Left renal cortex interstitium (tissue), 4 donors: ENCODE results near the gene TBC1D16. TPM values are rescaled to one million over a fixed set of nuclear protein-coding genes. Genes with fewer than 3 reads are reported as not detected.
"Not testable (repeated sequence)": the region's sequence is repeated elsewhere in the genome, so short reads cannot be mapped to it uniquely, and the experiment has no call there.

ENCODE experiments used
- DNase-seq, 4 donors: peaks; one replicate each; pipeline ENCODE4 v3.0.0-alpha.2; 2013; ENCODE audit warnings: low read depth in 4 of 4, low spot score in 2 of 4, missing footprints in 1 of 4
- polyA plus RNA-seq, 4 donors: library from polyadenylated mRNA; unstranded; fragments of 120-200 nt; gene quantifications; one replicate each; pipeline ENCODE4 v1.2.1, GENCODE V29; 2013; ENCODE audit not compliant: insufficient read length in 4 of 4

Gene TBC1D16
- polyA plus RNA-seq, 4 donors = 28.0 to 37.1 (median 33.9) TPM

- DNase-seq = no peak
Measured at GRCh38 chr17:79907217-79907715, 128.4 kb downstream of the TBC1D16 start.

DNA sequence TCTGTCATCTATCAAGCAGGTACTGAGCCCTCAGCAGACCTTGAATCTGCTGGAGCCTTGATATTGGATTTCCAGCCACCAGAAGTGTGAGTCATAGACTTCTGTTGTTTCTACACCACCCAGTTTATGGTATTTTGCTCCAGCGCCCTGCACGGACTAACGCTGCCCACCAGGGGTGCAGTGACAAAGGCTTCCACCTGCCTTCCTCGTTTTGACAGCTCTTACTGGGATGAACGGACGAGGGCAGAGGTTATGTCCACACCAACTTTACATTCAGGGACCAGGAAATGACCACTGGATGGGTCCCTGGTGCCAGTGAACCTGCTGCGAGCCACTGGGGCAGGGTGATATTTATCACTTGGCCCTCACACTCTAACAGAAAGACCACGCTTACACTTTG is 129.8 kb downstream of the TBC1D16 start:
- DNase-seq = no peak

GRCh38 chr17:79904865-79905264 is 130.8 kb downstream of the TBC1D16 start:
- DNase-seq = no peak

DNA sequence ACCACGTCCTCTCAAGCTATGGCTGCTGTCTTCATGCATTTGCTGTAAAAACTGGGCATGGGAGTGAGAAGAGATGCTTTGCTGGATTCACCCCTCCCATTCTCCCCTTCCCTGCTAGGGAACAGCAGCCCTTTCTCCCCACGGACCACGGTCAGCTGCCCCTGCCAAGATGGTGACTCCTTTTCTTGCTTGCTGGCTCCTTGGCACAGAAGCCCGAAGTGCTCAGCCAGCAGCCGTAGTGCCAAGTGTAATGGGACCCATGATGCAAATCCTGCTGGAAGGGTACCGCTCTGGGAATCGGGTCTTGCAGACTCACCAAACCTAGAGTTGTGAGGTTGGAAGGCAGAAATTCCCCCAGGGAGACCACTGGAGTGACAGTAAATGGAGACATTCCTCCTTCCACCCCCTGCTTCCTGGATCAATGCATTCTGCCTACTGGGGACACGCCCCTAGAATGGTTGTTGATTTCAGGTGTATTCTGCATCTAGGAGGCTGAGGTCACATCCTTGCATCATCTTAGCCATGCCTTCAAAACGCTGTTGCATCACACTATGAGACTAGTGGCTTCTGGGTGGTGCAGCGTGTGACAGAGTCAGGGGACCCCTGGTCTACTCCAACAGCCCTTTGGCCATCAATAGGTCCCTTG is 133.4 kb downstream of the TBC1D16 start:
- no peak for DNase-seq

DNA sequence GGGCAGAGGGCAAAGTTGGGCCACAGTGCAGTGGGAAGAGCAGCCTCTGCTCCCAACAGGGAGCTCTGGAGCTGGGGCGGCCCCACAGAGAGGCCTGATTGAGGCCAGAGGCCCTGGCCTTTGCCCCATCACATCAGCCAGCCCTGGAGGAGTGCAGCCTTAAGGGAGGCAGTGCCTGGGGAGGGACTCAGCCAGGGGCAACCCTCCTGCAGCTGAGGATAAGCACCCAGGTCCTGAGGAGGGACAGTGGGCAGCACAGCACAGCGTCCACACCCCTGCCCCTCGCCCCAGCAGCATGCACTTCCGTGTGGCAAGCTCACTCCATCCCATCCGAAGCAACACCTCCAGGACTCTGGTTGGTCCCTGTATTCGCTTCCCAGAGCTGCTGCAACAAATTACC is 134.5 kb downstream of the TBC1D16 start:
- DNase-seq = no peak

DNA sequence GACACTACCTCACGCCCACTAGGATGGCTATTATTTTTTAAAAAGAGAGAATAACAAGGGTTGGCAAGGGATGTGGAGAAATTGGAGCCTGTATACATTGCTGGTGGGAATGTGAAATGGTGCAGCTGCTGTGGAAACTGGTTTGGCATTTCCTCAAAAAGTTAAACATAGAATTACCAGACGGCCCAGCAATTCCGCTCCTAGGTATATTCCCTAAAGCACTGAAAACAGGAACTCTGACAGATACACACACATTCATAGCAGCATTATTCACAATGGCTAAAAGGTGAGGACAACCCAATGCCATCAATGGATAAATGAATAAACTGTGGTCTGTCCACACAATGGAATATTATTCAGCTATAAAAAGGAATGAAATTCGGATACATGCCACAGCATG is 136.1 kb downstream of the TBC1D16 start:
- no peak for DNase-seq

DNA sequence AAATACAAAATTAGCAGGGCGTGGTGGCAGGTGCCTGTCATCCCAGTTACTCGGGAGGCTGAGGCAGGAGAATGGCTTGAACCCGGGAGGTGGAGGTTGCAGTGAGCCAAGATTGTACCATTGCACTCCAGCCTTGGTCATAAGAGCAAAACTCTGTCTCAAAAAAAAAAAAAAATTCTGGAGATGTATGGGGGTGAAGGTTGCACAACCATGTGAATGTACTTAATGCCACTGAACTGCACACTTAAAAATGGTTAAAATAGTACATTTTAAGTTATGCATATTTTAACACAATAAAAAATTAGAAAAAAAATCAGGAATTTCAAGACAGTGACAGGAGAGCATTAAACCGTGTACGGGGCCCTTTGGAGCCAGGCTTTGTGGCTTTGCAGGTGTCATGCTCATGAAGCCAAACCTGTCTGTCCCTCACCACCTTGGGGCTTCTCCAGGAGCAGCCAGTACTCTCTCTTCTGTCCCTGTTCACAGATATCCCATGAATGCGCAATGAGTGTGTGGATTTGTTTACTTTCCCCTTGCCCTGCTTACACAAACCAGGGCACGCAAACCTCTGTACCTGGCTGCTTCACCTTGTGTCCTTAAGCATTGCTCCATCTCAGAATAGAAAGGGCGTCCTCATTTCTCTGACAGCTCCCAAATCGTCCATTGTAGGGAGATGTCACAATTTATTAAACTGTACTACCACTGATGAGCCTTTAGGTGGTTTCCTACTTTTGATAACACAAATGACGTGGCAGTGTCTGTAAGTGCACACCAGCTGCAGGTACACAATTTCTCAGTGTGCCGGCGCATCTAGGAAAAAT is 138.2 kb downstream of the TBC1D16 start:
- no peak for DNase-seq

GRCh38 chr17:79893457-79893856 is 142.2 kb downstream of the TBC1D16 start:
- not testable (repeated sequence) for DNase-seq

GRCh38 chr17:79892457-79893241 is 143.0 kb downstream of the TBC1D16 start:
- DNase-seq = no peak

- no peak for DNase-seq
Measured at GRCh38 chr17:79891113-79891730, 144.4 kb downstream of the TBC1D16 start.

DNA sequence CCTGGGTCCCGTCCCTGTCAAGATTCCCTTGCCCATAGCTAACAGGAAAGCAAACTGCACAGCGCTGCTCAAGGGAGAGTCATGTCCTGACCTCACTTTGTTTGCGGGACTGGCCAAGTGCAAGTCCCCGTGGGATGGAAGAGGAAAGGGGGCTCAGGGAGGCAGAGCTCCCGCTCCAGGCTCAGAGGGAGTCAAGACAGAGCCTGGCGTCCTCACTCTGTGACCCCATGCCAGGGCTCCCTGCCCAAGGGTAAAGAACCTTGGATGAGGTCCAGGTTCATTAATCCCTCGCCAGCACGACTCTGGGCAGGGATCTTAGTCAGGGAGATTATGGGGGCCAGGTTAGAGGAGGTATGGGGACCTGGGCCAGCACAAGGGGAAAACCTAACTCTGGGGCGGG is 145.0 kb downstream of the TBC1D16 start:
- no peak for DNase-seq

GRCh38 chr17:79888811-79889634 is 146.6 kb downstream of the TBC1D16 start:
- DNase-seq = no peak

DNA sequence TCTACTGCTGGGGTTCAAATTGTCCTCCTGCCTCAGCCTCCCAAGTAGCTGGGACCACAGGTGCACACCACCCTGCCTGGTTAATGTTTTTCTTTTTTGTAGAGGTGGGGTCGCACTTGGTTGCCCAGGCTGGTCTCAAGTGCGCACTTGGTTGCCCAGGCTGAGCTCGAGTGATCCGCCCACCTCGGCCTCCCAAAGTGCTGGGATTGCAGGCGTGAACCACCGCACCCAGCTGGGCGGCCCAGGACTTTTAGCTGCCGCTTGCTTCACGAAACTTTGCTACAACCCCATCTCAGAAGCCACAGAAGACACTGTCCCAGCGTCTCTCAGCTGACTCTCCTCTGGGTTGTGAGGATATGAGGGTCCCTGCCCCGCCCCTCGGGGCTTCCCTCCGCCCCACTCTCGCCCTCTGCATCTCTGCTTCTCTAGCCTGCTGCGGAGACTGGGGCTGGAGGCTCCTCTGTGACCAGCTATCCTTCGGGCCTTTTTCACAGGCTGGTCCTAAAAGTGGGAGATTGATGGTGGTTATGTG is 147.6 kb downstream of the TBC1D16 start:
- DNase-seq = no peak

GRCh38 chr17:79887451-79887991 is 148.2 kb downstream of the TBC1D16 start:
- no peak for DNase-seq

- DNase-seq = no peak
Measured at GRCh38 chr17:79883202-79883601, 152.5 kb downstream of the TBC1D16 start.
